Myocyte (in vitro differentiated cells): Measurements from ENCODE around the gene NCAPG. TPM values are rescaled to one million over a fixed set of nuclear protein-coding genes. Genes with fewer than 3 reads are reported as not detected.
A peak's percentile ranks its signal among the peaks of the same experiment; 100 is the strongest.
"Not testable (repeated sequence)": the region's sequence is repeated elsewhere in the genome, so short reads cannot be mapped to it uniquely, and the experiment has no call there.

Experiments
- DNase-seq: peaks from one replicate; pipeline ENCODE4 v3.0.0-alpha.2; 2012; ENCODE audit warnings: low read depth
- total RNA-seq: library from RNA; depleted of rRNA; stranded (reverse); fragments of >200 nt; gene quantifications from 2 replicates; pipeline ENCODE4 v1.2.3, GENCODE V29; 2014

The NCAPG gene
- total RNA-seq, 1 donor from 2014 or later: 1.8 TPM

GRCh38 chr4:17787315-17787714, 23.5 kb upstream of the NCAPG start:
- no peak for DNase-seq

DNA sequence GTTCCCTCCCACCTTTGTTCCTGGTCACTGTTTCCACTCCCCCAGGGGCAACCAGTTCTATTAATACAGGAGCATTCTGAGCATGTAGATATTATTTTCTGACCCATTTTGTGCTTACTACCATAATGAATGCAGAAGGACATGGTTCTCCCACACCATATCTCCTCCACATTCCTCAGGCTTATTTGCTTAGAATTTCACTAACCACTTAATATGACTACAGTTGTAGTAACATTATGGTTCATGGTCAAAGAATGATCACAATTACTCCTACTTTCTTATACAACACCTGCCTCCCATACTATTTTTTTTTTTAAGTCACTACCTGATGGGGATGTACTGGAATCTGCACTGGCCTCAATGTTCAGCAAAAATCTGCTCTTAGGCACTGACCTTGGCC, 21.8 kb upstream of the NCAPG start:
- DNase-seq: no peak

DNA sequence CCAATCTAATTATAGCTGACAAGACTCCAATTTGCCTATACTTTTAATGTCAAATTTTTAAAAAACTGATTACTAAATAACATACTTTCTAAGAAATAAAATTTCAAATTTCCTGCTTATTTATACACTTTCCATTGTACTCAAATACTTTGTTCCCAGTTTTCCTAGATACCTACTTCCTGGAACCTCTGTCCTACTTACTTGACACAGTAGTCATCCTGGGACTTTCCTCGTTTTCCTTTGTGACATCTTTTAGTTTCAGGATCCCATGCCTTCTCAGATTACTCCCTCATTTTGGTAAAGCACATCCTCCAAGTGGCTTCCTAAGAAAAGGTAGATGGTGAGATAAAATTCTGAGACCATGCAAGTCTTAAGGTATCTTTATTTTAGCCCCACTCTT, 16.0 kb upstream of the NCAPG start:
- no peak for DNase-seq

GRCh38 chr4:17797808-17798207, 13.0 kb upstream of the NCAPG start:
- no peak for DNase-seq

GRCh38 chr4:17805580-17806155, 5.1 kb upstream of the NCAPG start:
- DNase-seq: no peak

GRCh38 chr4:17807446-17807845, 3.3 kb upstream of the NCAPG start:
- DNase-seq: no peak

DNA sequence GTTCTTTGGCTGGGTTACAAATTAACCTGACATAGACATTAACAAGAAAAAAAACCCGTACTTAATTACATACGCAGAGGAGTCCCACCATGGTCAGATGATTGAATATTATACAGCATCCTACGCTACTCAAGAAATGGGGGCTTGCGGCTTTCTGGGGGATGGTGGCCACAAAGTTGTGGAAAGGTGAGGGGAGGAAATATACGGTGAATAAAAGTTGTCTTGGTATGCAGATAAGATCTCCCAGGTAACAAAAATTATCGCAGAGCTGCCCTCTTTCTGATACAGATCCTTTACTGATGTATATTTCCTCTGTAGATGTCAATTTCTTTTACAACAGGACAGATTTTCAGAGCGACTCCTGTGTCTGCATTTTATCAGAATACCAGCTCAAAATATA, 1.1 kb upstream of the NCAPG start:
- no peak for DNase-seq

- DNase-seq: peak; percentile 43
These were observed 362 bp downstream of the NCAPG start for GRCh38 chr4:17811078-17811603.

DNA sequence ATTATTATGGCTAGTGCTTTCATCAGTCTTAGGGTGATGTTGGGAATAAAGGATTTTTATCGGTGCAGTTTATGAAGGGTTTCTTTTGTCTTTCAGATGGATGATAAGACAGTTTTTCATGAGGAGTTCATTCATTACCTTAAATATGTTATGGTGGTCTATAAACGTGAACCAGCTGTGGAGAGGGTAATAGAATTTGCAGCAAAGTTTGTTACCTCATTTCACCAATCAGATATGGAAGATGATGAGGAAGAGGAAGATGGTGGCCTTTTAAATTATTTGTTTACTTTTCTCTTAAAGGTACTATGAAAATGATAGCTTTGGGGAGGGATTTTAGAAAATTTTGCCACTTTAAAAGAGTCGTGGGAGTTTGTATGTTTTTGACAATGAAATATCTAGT, 1.3 kb downstream of the NCAPG start:
- DNase-seq: peak; percentile 22

DNA sequence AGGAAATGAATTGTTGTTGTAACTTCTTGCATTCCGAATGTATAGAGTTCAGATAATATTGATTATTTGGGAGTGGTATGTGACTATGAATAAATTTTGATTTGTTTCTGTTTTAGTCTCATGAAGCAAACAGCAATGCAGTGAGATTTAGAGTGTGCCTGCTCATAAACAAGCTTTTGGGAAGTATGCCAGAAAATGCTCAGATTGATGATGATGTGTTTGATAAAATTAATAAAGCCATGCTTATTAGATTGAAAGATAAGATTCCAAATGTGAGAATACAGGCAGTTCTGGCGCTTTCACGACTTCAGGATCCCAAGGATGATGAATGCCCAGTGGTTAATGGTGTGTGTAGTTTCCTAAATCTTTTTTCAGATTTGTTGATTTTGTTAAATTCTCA, 2.0 kb downstream of the NCAPG start:
- DNase-seq: peak; percentile 35

DNA sequence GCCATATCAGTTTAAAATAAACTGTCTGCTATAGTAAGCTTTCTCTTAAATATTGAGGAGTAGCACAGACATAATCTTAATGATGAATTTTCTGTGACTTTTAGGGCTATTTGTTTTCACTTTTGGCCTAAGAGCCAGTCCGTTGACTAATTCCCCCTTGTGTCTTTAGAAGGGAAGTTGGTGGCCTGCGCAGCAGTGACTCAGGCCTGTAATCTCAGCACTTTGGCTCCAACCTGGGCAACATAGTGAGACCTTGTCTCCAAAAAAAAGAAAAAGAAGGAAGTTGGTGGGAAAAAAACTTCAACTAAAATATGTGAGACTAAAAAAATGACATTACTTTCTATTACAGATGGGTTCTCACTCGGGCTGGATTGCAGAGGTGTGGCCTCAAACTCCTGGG, 3.4 kb downstream of the NCAPG start:
- DNase-seq: peak; percentile 57

DNA sequence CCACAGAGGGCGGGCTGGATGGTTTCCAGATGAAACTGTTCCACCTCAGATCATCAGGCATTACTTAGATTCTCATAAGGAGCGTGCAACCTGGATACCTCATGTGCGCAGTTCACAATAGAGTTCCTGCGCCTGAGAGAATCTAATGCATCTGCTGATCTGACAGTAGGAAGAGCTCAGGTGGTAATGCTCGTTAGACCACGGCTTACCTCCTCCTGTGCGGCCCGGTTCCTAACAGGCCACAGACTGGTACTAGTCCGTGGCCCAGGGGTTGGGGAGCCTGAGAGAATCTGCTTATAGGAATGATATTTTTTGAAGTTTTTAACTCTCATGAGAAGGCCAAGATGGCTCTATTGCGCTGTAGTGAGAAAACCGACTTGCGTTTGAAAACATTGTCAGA, 5.4 kb downstream of the NCAPG start:
- no peak for DNase-seq

GRCh38 chr4:17817027-17817426, 6.2 kb downstream of the NCAPG start:
- peak; percentile 71 for DNase-seq

DNA sequence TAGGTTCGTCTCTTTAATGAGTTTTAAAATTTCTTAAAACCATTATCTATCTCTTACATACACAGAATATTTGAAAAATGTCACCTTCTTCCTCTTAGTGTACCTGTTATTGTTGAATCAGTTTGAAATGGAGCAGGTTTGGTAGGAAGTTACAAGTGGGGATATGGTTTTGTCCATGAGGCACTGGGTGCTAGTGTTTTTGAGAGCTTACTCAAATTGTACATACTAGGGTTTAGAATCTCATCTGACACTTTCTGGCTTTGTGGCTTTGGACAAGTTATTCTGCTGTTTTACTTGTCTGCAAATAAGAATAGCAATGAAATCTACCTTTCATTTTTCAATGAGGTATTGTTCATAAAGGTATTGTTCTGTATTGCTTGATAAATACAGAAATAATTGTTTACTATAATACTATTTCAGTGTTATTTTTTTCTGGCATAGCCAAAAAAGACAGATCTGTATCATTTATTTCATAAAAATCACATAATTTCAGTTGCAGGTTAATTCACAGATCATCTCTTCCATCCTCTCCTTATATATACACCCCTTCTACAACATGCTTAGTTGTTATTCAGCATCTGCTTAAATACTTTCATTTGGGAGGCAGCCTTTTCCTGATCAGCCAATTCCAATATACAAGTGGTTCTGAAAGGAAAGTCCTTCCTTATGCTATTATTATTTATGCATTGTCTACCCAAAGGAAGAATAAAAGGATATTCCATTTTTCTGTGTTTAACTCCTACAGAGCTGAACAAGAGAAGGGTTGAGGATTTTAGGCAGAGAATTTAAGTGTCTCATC, 13.3 kb downstream of the NCAPG start:
- peak; percentile 23 for DNase-seq

DNA sequence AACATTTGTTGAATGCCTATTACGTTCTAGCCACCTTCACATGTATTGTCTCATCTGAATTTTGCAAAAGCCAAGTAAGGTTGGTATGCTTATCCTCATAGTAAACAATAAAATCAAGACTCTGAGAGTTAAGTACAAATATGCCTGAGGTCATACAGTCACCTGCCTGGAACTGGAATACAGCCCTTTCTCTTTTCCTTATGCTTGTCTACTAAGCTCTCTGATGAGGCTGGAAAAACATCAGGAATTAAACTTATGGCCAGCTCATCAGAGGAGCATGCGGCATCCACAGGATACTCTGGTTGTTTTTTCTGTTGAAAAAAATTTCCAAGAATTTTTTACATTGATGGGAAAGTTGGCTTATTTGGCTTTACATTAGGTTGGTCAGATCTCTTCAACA, 35.5 kb downstream of the NCAPG start:
- no peak for DNase-seq

DNA sequence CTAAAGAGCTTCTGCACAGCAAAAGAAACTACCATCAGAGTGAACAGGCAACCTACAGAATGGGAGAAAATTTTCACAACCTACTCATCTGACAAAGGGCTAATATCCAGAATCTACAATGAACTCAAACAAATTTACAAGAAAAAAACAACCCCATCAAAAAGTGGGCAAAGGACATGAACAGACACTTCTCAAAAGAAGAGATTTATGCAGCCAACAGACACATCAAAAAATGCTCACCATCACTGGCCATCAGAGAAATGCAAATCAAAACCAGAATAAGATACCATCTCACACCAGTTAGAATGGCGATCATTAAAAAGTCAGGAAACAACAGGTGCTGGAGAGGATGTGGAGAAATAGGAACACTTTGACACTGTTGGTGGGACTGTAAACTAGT, 39.5 kb downstream of the NCAPG start:
- not testable (repeated sequence) for DNase-seq

DNA sequence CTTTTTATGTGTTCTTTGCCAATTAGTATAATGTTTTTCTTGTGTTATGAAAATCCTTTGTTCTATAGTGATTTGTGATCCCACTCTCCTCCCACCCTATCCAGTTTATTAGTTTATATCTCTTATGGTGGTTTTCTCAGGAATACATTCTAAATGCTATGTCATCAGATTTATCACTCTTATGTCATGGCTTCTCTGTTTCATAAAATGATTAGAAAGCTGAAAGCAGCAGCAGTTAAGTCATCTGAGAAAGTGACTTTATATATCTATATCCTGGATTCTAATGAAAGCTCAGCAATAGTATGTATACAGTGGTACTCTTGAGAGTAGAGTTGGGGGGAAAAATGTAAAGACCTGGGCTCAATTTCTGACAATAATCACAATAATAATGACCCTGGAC, 41.2 kb downstream of the NCAPG start:
- no peak for DNase-seq

DNA sequence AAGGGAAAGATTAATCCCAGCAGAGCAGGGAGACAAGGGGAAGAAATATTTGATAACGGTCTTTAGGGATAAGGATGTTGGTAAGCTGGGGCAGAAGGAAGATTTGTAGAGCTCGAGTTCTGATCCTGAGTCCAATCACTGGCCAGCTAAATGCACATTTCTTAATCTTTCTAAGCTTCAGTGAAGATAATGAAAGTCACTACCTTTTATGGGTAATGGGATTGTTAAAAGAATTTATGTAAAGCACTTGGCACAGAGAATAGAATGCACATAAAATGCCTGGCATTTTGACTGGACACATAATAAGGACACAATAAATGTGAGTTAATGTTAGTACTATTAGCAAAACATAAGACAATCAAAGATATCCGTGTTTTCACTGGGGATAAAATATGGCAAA, 43.3 kb downstream of the NCAPG start:
- no peak for DNase-seq

DNA sequence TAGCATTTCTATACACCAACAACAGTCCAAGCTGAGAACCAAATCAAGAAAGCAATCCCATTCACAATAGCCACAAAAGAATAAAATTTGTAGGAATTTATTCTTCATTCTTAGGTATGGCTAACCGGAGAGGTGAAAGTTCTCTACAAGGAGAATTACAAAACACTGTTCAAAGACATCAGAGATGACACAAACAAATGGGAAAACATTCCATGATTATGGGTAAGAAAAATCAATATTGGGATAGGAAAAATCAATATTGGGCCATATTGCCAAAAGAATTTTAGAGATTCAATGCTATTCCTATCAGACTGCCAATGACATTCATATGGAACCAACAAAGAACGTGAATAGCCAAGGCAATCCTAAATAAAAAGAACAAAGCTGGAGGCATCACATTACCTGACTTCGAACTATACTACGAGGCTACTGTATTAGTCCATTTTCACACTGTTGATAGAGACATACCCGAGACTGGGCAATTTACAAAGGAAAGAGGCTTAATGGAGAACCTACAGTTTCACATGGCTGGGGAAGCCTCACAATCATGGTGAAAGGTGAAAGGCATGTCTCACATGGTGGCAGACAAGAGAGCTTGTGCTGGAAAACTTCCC, 49.1 kb downstream of the NCAPG start:
- DNase-seq: no peak

- DNase-seq: not testable (repeated sequence)
These were observed 51.1 kb downstream of the NCAPG start for GRCh38 chr4:17861906-17862305.

DNA sequence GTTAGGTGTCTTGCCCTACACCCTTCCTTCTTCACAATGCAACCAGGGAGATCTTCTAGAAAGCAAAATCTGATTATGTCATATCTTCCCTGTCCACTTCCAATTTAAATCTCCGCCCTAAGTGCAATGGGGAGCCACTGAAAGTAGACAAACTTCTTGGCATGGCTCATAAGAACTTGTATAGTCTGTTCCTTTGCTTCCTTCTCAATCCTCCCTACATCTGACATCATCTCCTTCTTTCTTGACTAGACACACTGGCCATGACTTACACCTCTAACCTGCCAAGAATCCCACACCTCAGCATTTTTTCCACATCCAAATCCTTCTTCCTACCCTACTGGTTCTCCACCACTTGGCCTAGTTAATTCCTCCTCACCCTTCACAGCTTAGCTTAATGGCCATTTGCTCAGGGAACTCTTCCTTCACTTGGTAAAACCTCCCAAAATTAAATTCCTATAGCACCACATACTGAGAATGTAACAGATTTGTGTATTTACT, 55.1 kb downstream of the NCAPG start:
- DNase-seq: no peak

DNA sequence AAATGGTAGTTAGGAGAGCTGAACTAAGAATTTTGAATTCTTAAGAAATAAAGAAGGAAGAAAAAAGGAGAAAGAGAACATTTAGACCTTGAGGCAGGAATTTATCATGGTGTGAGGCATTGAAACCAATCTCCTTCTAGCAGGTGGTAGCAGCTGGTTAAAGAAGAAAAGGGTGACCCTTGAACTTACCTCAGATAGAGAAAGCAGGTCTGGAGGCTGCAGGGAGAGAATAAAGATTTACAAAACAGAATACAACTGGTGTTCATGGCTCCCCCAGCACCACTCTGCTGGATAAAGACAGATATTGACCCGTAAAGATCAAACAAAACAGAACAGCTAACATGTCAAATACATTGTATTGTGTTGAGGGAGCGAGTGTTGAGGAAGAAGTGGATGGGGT, 56.0 kb downstream of the NCAPG start:
- no peak for DNase-seq
